ENCODE measurements around the gene GNB1. TPM values are rescaled to one million over a fixed set of nuclear protein-coding genes. Genes with fewer than 3 reads are reported as not detected.

The GNB1 gene
- total and polyA plus RNA-seq, 9 of the 15 experiments (the other 6 are each of a cell fraction or from before 2014, with no cell fraction given): 34.3 to 388 (median 114) TPM

DNA sequence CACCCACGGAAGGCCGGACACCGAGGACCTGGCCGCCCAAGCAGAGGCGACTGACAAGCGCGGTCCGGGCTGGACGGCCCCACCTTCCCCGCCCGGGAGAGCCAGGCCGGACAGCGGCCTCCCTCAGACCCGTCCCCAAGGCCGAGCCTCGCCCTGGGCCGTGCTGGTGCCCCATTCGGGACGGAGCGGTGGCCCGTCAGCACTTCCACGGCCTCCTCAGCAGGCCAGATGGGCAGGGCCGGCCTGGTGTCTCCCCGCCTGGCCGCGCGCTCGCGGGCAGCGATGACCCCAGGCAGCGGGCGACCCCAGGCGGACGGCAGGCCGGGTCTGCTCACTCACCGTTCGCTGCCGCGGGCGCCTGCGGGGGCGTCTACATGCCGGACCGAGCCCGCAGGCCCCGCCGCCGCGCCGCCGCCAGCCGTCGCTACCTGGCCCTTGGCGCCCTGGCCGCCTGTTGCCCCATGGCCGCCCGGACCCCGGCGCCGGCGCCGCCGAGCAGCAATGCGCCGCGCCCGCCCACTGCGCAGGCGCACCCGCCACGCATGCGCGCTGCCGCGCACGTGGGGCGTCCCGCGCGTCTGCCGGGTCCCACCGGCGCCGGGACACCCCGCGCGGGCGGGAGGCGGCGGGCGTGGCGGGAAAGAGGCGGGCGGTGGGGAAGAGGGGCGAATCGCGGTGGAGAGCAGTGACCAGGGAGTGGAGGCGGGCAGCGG, 112.8 kb downstream of the GNB1 start, which contains the start of gene NADK (continued):
- TF ChIP-seq, protein P1, sequence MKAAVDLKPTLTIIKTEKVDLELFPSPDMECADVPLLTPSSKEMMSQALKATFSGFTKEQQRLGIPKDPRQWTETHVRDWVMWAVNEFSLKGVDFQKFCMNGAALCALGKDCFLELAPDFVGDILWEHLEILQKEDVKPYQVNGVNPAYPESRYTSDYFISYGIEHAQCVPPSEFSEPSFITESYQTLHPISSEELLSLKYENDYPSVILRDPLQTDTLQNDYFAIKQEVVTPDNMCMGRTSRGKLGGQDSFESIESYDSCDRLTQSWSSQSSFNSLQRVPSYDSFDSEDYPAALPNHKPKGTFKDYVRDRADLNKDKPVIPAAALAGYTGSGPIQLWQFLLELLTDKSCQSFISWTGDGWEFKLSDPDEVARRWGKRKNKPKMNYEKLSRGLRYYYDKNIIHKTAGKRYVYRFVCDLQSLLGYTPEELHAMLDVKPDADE (conservative IDR thresholded peaks at IDR 0.05; ENCODE audit: control insufficient read depth, low read depth, low read length): peak; percentile 71; the same call in 1 of the 2 replicates
- peak; percentile 61 to 83; a peak in 2 of 4 replicates for TF ChIP-seq NONO (IDR thresholded peaks at IDR 0.05; ENCODE audit: low read depth in 2 of 2, low read length in 1 of 2)

DNA sequence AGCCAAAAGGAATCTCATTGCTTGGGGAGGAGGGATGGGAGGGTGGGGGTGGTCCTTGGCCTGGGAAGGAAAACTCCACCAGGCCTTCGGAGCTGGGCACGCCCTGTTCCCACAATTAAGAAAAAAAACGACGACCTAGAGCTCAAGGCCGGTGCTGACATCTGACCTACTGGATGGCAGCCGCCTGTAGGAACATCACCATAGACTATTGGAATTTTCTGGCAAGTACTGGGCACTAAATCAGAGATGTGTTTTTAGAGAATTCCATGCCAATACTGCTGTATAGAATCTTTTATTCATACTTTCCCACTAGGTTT, 113.3 kb downstream of the GNB1 start:
- WGBS (ENCODE audit: insufficient coverage, low coverage, missing lambda C conversion rate): 0% methylated on average over 5 of the region's 6 CpGs
- Histone ChIP-seq H2AFZ (ENCODE audit: low read depth, low read length) (peak overlapping the region; percentile 84; the same call in 1 of the 2 replicates), H3K9me3 (replicated peaks; ENCODE audit: control insufficient read depth, insufficient read depth, low read depth, low read length) (peaks cover 3% of the 10 kb centered on the region; the same call in 1 of the 2 replicates), H3K27me3 (ENCODE audit: control insufficient read depth in 2 of 2, insufficient read depth in 2 of 2, low read length in 2 of 2) (no peaks in the 10 kb centered on the region), H4K20me1 (replicated peaks; ENCODE audit: control insufficient read depth, insufficient read depth, low read length) (peaks cover 16% of the 10 kb centered on the region; the same call in 1 of the 2 replicates), H3K36me3 (ENCODE audit: control insufficient read depth, insufficient read depth, low read length) (peaks cover 40% of the 10 kb centered on the region), H3K27ac (ENCODE audit: extremely low read depth, low read depth, low read length) (peak overlapping the region; percentile 94), H3K4me3 (peak overlapping the region; percentile 88), H3K9ac (ENCODE audit: insufficient read depth in 1 of 2, low read depth in 2 of 2, low read length in 2 of 2) (peak overlapping the region; percentile 96 to 100), H3K79me2 (ENCODE audit: control insufficient read depth, insufficient read depth, low read length) (peaks cover 57% of the 10 kb centered on the region), H3K4me2 (ENCODE audit: insufficient read depth, low read length) (peak overlapping the region; percentile 92), H3K9me1 (ENCODE audit: control insufficient read depth, insufficient read depth, low read length) (no peaks in the 10 kb centered on the region), H3K4me1 (replicated peaks in 1 of 2; ENCODE audit: control insufficient read depth in 2 of 2, insufficient read depth in 2 of 2, low read length in 2 of 2) (peaks cover 59 to 68% of the 10 kb centered on the region in 2 experiments)
- in situ Hi-C loops (cut with MboI) (no loop called here), intact Hi-C loops (cut with micrococcal nuclease) (no loop called here)
- no peak for ATAC-seq
- CTCF ChIA-PET (ENCODE audit: low intra/inter-chr PET ratio): no interaction called here
- no TSS peak for BruUV-seq (replicated peaks)
- POLR2A ChIA-PET: interaction anchor here (0.6 to 1.5 kb wide), 2 partner anchors 128 to 232 kb away, joined by 3 read pairs; no protein-coding TSS in a partner anchor
- FAIRE-seq: peak; percentile 62
- DNase-seq (ENCODE audit: extremely low read depth in 1 of 4, low spot score in 3 of 4): peak in 2 of 4 experiments; percentile 50 to 67
- TF ChIP-seq HEY1 (CRISPR knock-in tag; IDR thresholded peaks at IDR 0.05; ENCODE audit: borderline replicate concordance) (no peak), FOS (IDR thresholded peaks at IDR 0.05; ENCODE audit: extremely low read depth, insufficient read length) (no peak), ZNF384 (IDR thresholded peaks at IDR 0.05; ENCODE audit: low read depth, low read length) (peak; percentile 77), TAF7 (tag; IDR thresholded peaks at IDR 0.05) (no peak), RHOXF2B (CRISPR knock-in tag; conservative IDR thresholded peaks at IDR 0.05) (no peak), PML (IDR thresholded peaks at IDR 0.05; ENCODE audit: low read length) (no peak), SIN3A (IDR thresholded peaks at IDR 0.05; ENCODE audit: borderline replicate concordance in 2 of 2, control insufficient read depth in 1 of 2, low read depth in 2 of 2, low read length in 2 of 2) (peak; percentile 53 to 75; a peak in 3 of 4 replicates)
- TF ChIP-seq, protein P2, sequence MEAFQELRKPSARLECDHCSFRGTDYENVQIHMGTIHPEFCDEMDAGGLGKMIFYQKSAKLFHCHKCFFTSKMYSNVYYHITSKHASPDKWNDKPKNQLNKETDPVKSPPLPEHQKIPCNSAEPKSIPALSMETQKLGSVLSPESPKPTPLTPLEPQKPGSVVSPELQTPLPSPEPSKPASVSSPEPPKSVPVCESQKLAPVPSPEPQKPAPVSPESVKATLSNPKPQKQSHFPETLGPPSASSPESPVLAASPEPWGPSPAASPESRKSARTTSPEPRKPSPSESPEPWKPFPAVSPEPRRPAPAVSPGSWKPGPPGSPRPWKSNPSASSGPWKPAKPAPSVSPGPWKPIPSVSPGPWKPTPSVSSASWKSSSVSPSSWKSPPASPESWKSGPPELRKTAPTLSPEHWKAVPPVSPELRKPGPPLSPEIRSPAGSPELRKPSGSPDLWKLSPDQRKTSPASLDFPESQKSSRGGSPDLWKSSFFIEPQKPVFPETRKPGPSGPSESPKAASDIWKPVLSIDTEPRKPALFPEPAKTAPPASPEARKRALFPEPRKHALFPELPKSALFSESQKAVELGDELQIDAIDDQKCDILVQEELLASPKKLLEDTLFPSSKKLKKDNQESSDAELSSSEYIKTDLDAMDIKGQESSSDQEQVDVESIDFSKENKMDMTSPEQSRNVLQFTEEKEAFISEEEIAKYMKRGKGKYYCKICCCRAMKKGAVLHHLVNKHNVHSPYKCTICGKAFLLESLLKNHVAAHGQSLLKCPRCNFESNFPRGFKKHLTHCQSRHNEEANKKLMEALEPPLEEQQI (IDR thresholded peaks at IDR 0.05): no peak
- TF ChIP-seq, protein P3, sequence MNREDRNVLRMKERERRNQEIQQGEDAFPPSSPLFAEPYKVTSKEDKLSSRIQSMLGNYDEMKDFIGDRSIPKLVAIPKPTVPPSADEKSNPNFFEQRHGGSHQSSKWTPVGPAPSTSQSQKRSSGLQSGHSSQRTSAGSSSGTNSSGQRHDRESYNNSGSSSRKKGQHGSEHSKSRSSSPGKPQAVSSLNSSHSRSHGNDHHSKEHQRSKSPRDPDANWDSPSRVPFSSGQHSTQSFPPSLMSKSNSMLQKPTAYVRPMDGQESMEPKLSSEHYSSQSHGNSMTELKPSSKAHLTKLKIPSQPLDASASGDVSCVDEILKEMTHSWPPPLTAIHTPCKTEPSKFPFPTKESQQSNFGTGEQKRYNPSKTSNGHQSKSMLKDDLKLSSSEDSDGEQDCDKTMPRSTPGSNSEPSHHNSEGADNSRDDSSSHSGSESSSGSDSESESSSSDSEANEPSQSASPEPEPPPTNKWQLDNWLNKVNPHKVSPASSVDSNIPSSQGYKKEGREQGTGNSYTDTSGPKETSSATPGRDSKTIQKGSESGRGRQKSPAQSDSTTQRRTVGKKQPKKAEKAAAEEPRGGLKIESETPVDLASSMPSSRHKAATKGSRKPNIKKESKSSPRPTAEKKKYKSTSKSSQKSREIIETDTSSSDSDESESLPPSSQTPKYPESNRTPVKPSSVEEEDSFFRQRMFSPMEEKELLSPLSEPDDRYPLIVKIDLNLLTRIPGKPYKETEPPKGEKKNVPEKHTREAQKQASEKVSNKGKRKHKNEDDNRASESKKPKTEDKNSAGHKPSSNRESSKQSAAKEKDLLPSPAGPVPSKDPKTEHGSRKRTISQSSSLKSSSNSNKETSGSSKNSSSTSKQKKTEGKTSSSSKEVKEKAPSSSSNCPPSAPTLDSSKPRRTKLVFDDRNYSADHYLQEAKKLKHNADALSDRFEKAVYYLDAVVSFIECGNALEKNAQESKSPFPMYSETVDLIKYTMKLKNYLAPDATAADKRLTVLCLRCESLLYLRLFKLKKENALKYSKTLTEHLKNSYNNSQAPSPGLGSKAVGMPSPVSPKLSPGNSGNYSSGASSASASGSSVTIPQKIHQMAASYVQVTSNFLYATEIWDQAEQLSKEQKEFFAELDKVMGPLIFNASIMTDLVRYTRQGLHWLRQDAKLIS (CRISPR knock-in tag; IDR thresholded peaks at IDR 0.05): 0 out of 2 replicates have a peak, but pooled peaks have one; percentile 11
